ENCODE results near the gene CCSER2. TPM values are rescaled to one million over a fixed set of nuclear protein-coding genes. Genes with fewer than 3 reads are reported as not detected.

Gene CCSER2
- total RNA-seq, 1 experiment from 2014 or later, result 23.1 TPM

DNA sequence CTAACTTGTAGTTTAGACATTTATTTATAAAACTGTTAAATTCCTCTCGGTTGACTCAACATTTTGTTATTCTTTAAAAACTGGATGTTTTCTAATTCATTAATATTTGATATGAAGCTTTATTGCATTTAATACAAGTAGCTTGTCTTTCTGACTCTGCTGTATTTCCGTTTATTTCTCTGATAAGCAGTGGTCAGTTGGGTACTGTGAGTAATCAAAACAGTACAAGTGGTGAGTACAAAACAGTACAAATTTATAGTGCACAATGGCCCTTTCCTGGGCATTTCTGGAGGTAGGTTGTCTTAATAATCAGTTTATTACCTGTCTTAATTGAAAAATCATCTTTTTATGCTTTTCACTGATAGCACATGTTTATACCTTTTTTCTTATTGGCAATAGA, 182.7 kb downstream of the CCSER2 start:
- no peaks in the 10 kb centered on the region for H3K9me3 Mint-ChIP-seq (ENCODE audit: unreplicated experiment)
- no peaks in the 10 kb centered on the region for H3K27me3 ChIP-seq (replicated peaks; ENCODE audit: control insufficient read depth, insufficient read depth, low read length)
- peaks cover 17% of the 10 kb centered on the region for H3K36me3 Mint-ChIP-seq (ENCODE audit: insufficient read depth, unreplicated experiment)
- BruUV-seq (replicated peaks), result no TSS peak
- peaks cover 9% of the 10 kb centered on the region for H3K4me1 Mint-ChIP-seq (ENCODE audit: low read depth, unreplicated experiment)
- ChIA-PET CTCF (no interaction called here), POLR2A (no interaction called here)
- H3K36me3 ChIP-seq (ENCODE audit: control insufficient read depth, insufficient read depth, low read length), result no peaks in the 10 kb centered on the region
- no peak overlapping the region for H3K4me3 Mint-ChIP-seq (ENCODE audit: unreplicated experiment)
- H3K27me3 Mint-ChIP-seq (ENCODE audit: insufficient read depth, unreplicated experiment), result no peaks in the 10 kb centered on the region
- DNase-seq, result no peak
- no peak overlapping the region for H3K27ac Mint-ChIP-seq (ENCODE audit: unreplicated experiment)
- TF ChIP-seq, protein P1, sequence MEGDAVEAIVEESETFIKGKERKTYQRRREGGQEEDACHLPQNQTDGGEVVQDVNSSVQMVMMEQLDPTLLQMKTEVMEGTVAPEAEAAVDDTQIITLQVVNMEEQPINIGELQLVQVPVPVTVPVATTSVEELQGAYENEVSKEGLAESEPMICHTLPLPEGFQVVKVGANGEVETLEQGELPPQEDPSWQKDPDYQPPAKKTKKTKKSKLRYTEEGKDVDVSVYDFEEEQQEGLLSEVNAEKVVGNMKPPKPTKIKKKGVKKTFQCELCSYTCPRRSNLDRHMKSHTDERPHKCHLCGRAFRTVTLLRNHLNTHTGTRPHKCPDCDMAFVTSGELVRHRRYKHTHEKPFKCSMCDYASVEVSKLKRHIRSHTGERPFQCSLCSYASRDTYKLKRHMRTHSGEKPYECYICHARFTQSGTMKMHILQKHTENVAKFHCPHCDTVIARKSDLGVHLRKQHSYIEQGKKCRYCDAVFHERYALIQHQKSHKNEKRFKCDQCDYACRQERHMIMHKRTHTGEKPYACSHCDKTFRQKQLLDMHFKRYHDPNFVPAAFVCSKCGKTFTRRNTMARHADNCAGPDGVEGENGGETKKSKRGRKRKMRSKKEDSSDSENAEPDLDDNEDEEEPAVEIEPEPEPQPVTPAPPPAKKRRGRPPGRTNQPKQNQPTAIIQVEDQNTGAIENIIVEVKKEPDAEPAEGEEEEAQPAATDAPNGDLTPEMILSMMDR (IDR thresholded peaks at IDR 0.05; ENCODE audit: insufficient read depth in 1 of 2, low read depth in 1 of 2, low read length in 1 of 2, severe bottlenecking in 1 of 2, unreplicated experiment in 1 of 2), result no peak
- intact Hi-C loops (cut with micrococcal nuclease; ENCODE audit: unreplicated experiment), result no loop called here
- H3K4me3 ChIP-seq (ENCODE audit: low read depth, low read length), result no peak overlapping the region
- H3K4me1 ChIP-seq, result no peaks in the 10 kb centered on the region
- H3K9me3 ChIP-seq, result no peaks in the 10 kb centered on the region

DNA sequence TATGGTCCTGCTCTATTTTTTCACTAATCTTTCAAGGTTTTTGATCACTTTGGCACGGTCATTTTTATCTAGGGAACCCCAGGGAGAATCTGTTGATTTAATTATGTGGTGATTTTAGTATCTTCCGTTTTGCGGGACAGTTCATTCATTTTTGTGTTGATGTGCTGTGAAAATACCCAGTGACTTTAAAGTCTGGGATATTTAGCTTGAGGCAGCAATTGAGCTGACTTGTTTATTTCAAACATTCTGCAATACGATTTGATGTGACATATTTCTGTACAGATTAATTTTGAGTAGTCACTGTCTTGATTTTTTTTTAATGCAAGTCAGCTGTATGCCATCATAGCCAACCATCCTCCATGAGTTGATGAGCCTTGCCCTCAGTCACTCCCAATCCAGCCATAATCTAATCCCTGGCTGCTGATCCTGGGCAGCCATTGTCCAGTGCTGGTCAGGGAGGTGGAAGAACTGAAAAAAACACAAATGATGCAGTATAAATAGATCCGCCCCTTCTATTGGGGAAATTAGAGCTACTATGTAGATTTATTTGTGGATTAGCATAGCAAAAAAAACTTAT, 183.4 kb downstream of the CCSER2 start:
- no peaks in the 10 kb centered on the region for H3K27me3 Mint-ChIP-seq (ENCODE audit: insufficient read depth, unreplicated experiment)
- no peaks in the 10 kb centered on the region for H3K4me1 ChIP-seq
- ChIA-PET CTCF (no interaction called here), POLR2A (no interaction called here)
- H3K9me3 ChIP-seq, result no peaks in the 10 kb centered on the region
- TF ChIP-seq, protein P1 (IDR thresholded peaks at IDR 0.05; ENCODE audit: insufficient read depth in 1 of 2, low read depth in 1 of 2, low read length in 1 of 2, severe bottlenecking in 1 of 2, unreplicated experiment in 1 of 2), result no peak
- no peaks in the 10 kb centered on the region for H3K27me3 ChIP-seq (replicated peaks; ENCODE audit: control insufficient read depth, insufficient read depth, low read length)
- no peak overlapping the region for H3K4me3 ChIP-seq (ENCODE audit: low read depth, low read length)
- H3K36me3 ChIP-seq (ENCODE audit: control insufficient read depth, insufficient read depth, low read length), result no peaks in the 10 kb centered on the region
- H3K4me3 Mint-ChIP-seq (ENCODE audit: unreplicated experiment), result no peak overlapping the region
- no peak for DNase-seq
- H3K4me1 Mint-ChIP-seq (ENCODE audit: low read depth, unreplicated experiment), result peaks cover 9% of the 10 kb centered on the region
- H3K27ac Mint-ChIP-seq (ENCODE audit: unreplicated experiment), result no peak overlapping the region
- intact Hi-C loops (cut with micrococcal nuclease; ENCODE audit: unreplicated experiment), result no loop called here
- peaks cover 17% of the 10 kb centered on the region for H3K36me3 Mint-ChIP-seq (ENCODE audit: insufficient read depth, unreplicated experiment)
- H3K9me3 Mint-ChIP-seq (ENCODE audit: unreplicated experiment), result no peaks in the 10 kb centered on the region
- BruUV-seq (replicated peaks), result no TSS peak

DNA sequence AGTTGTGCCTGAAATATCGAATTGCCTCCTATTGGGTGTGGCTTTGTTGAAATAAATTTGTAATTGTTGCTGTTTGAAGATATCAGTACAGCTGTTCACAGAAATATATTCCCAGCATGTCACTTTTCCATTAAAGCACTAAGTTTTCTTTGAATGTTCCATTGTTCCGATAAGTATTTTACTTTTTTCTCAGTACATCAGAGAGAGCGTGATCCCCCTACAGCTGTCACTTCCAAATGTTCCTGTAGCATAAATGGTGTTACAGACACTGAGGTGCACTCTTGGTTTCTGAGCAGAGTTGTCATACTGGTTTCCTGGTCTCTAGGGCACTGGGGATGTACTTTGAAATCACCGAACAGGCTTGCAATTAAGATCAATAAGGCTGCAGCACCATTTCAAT, 189.2 kb downstream of the CCSER2 start:
- Mint-ChIP-seq H3K9me3 (ENCODE audit: unreplicated experiment) (no peaks in the 10 kb centered on the region), H3K27me3 (ENCODE audit: insufficient read depth, unreplicated experiment) (no peaks in the 10 kb centered on the region), H3K4me3 (ENCODE audit: unreplicated experiment) (no peak overlapping the region), H3K36me3 (ENCODE audit: insufficient read depth, unreplicated experiment) (peaks cover 10% of the 10 kb centered on the region), H3K27ac (ENCODE audit: unreplicated experiment) (no peak overlapping the region), H3K4me1 (ENCODE audit: low read depth, unreplicated experiment) (no peaks in the 10 kb centered on the region)
- TF ChIP-seq, protein P1 (IDR thresholded peaks at IDR 0.05; ENCODE audit: insufficient read depth in 1 of 2, low read depth in 1 of 2, low read length in 1 of 2, severe bottlenecking in 1 of 2, unreplicated experiment in 1 of 2), result no peak
- no peak for DNase-seq
- no peaks in the 10 kb centered on the region for H3K27me3 ChIP-seq (replicated peaks; ENCODE audit: control insufficient read depth, insufficient read depth, low read length)
- no peaks in the 10 kb centered on the region for H3K36me3 ChIP-seq (ENCODE audit: control insufficient read depth, insufficient read depth, low read length)
- intact Hi-C loops (cut with micrococcal nuclease; ENCODE audit: unreplicated experiment), result no loop called here
- no peaks in the 10 kb centered on the region for H3K9me3 ChIP-seq
- POLR2A ChIA-PET, result no interaction called here
- CTCF ChIA-PET, result no interaction called here
- no TSS peak for BruUV-seq (replicated peaks)
- H3K4me1 ChIP-seq, result no peaks in the 10 kb centered on the region
- H3K4me3 ChIP-seq (ENCODE audit: low read depth, low read length), result no peak overlapping the region
